WTC11 (cell line): ENCODE results near the gene CAMTA1.

Experiments used
- FOXK1 ChIP-seq: sonication (generic); formaldehyde crosslinking; IDR thresholded peaks from 2 replicates; pipeline ENCODE4 v1.8.0; 2022; ENCODE audit warnings: mild to moderate bottlenecking, moderate library complexity, missing genetic modification reagents
- SOX15 ChIP-seq: fragments of 250-450 bp; sonication (Bioruptor Pico); IDR thresholded peaks from 2 replicates; pipeline ENCODE4 v1.9.0; 2021; ENCODE audit warnings: mild to moderate bottlenecking
- SP1 ChIP-seq: sonication (generic); formaldehyde crosslinking; conservative IDR thresholded peaks from 2 replicates; pipeline ENCODE4 v1.8.1; 2022; ENCODE audit warnings: missing genetic modification reagents
- ZNF138 ChIP-seq: sonication (generic); formaldehyde crosslinking; conservative IDR thresholded peaks from 2 replicates; pipeline ENCODE4 v1.8.1; 2022; ENCODE audit warnings: mild to moderate bottlenecking, moderate library complexity, missing genetic modification reagents
- TF ChIP-seq, protein P1 (sequence below): fragments of 200-600 bp; IDR thresholded peaks from 2 replicates; pipeline ENCODE4 v1.8.0; 2022; ENCODE audit warnings: antibody characterized with exemption
- TF ChIP-seq, protein P2 (sequence below): sonication (generic); formaldehyde crosslinking; IDR thresholded peaks from 2 replicates; pipeline ENCODE4 v1.8.0; 2023; ENCODE audit warnings: missing genetic modification reagents
- TF ChIP-seq, protein P3 (sequence below): sonication (generic); formaldehyde crosslinking; conservative IDR thresholded peaks from 2 replicates; pipeline ENCODE4 v1.8.1; 2022; ENCODE audit warnings: mild to moderate bottlenecking, missing genetic modification reagents
- TF ChIP-seq, protein P4 (sequence below): sonication (generic); formaldehyde crosslinking; IDR thresholded peaks from 2 replicates; pipeline ENCODE4 v1.8.1; 2022; ENCODE audit warnings: low read depth, missing genetic modification reagents, borderline replicate concordance

DNA sequence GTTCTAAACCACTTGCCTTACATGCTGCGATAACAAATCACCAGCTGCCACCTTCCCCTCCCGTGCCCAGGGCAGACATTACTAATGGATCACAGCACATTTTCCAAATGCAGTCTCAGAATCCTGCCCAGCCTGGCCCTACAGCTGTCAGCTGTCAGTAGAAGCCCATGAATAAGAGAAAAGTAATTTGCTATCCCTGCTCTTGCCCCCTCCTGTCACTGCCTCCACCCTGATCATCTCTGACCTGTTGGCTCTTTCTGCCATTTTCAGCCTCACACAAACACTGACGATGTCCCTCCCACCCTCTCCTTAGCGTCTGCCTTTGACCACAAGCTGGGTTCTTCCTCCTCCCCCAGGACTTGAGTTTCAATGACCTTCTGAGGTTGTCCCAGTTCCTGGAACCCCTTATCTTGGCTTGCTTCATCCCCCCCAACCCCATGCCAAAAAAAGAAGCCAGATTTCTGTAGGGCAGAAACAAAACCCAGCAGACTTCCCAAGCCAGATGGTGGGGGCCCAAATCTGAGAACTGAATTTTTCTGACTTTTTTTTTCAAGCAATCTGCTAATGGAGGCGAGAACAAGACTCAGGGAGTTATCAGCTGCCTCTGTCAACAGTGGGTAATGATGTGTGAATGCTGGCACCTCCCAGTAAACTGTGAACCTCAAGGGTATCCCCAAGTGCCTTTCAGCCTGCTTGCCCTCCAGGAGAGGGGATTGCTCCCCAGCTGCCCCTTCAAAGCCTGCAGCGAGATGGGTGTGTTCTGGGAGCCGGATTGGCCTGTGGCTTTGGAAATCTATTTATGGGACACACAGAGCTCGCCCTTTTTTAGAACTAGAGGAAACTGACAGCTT, 769.4 kb downstream of the CAMTA1 start:
- TF ChIP-seq SP1 (CRISPR knock-in tag) = no peak
- TF ChIP-seq SOX15 = no peak
- TF ChIP-seq, protein P1, sequence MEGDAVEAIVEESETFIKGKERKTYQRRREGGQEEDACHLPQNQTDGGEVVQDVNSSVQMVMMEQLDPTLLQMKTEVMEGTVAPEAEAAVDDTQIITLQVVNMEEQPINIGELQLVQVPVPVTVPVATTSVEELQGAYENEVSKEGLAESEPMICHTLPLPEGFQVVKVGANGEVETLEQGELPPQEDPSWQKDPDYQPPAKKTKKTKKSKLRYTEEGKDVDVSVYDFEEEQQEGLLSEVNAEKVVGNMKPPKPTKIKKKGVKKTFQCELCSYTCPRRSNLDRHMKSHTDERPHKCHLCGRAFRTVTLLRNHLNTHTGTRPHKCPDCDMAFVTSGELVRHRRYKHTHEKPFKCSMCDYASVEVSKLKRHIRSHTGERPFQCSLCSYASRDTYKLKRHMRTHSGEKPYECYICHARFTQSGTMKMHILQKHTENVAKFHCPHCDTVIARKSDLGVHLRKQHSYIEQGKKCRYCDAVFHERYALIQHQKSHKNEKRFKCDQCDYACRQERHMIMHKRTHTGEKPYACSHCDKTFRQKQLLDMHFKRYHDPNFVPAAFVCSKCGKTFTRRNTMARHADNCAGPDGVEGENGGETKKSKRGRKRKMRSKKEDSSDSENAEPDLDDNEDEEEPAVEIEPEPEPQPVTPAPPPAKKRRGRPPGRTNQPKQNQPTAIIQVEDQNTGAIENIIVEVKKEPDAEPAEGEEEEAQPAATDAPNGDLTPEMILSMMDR = no peak
- no peak for TF ChIP-seq FOXK1 (CRISPR knock-in tag)
- TF ChIP-seq, protein P2, sequence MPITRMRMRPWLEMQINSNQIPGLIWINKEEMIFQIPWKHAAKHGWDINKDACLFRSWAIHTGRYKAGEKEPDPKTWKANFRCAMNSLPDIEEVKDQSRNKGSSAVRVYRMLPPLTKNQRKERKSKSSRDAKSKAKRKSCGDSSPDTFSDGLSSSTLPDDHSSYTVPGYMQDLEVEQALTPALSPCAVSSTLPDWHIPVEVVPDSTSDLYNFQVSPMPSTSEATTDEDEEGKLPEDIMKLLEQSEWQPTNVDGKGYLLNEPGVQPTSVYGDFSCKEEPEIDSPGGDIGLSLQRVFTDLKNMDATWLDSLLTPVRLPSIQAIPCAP (CRISPR knock-in tag) = no peak
- no peak for TF ChIP-seq ZNF138
- TF ChIP-seq, protein P3, sequence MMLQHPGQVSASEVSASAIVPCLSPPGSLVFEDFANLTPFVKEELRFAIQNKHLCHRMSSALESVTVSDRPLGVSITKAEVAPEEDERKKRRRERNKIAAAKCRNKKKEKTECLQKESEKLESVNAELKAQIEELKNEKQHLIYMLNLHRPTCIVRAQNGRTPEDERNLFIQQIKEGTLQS (CRISPR knock-in tag) = no peak
- TF ChIP-seq, protein P4, sequence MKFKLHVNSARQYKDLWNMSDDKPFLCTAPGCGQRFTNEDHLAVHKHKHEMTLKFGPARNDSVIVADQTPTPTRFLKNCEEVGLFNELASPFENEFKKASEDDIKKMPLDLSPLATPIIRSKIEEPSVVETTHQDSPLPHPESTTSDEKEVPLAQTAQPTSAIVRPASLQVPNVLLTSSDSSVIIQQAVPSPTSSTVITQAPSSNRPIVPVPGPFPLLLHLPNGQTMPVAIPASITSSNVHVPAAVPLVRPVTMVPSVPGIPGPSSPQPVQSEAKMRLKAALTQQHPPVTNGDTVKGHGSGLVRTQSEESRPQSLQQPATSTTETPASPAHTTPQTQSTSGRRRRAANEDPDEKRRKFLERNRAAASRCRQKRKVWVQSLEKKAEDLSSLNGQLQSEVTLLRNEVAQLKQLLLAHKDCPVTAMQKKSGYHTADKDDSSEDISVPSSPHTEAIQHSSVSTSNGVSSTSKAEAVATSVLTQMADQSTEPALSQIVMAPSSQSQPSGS (CRISPR knock-in tag) = no peak
